HG02642 (cell line): ENCODE data around the gene LUZP2.

Experiments
- ATAC-seq: cut with Tn5 transposase; IDR thresholded peaks from one replicate; pipeline ENCODE4 v1.9.1; 2021; ENCODE audit warnings: mild to moderate bottlenecking; ENCODE audit not compliant: unreplicated experiment, poor library complexity

Gene LUZP2

DNA sequence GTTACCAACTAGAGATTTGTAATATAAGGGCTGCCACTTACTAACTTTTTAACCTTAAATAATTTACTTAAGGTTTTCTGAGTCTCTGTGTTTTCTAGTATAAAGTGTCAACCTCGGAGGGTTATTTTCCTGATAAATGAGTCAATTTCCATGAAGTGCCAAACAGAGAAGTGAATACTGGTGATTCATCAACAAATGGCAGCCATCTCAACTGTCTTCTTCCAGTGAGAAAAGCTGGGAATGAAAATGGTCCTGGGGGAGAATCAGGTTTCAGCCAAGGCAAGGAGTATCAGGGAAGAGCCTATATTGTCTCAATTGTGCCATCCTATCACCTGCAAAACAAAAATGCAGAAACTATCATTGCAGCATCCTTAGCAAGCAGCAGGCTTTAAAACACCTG is 129.1 kb downstream of the LUZP2 start:
- no peak for ATAC-seq

DNA sequence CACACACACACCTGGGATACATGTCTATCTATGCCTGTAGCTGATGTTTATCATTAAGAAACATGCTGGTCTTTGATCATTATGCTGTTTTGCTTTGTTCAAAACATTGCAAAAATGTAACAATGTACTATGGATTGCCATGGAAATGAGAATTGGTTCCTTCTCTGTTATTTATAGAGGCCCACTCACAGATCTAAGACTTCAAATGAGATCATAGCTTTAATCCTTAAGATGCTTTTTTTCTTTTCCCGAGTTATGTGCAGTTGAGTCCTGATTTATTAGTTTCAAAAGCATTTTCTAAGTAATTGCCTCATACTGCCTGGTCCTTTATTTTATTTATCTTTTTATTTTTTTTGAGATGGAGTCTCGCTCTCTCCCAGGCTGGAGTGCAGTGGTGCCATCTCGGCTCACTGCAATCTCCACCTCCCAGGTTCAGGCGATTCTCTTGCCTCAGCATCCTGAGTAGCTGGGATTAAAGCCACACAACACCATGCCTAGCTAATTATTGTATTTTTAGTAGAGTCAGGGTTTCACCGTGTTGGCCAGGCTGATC is 131.4 kb downstream of the LUZP2 start:
- no peak for ATAC-seq

DNA sequence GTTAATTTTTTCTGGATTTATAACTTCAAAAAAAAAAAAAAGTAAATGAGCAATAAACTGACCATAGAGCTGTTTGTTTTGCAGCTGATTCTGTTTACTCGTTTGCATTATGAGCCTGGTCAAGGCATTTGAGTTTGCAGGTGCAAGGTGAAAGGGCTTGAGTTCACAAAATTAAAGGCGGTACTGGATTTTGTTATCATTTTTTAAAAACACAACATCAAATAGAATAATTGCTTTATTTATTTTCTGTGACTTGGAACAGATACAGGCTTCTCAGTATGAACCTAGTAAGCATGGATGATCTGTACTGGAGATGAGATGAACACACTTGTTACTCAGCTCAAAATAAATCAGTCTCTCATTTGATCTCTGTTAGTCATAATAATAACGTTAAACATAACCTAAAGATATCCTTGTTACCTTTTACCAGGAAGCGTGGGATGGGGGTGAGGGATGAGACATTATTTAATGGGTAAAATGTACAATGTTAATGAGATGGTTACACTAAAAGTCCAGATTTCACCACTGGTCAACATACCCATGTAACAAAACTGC is 137.8 kb downstream of the LUZP2 start:
- ATAC-seq = no peak

DNA sequence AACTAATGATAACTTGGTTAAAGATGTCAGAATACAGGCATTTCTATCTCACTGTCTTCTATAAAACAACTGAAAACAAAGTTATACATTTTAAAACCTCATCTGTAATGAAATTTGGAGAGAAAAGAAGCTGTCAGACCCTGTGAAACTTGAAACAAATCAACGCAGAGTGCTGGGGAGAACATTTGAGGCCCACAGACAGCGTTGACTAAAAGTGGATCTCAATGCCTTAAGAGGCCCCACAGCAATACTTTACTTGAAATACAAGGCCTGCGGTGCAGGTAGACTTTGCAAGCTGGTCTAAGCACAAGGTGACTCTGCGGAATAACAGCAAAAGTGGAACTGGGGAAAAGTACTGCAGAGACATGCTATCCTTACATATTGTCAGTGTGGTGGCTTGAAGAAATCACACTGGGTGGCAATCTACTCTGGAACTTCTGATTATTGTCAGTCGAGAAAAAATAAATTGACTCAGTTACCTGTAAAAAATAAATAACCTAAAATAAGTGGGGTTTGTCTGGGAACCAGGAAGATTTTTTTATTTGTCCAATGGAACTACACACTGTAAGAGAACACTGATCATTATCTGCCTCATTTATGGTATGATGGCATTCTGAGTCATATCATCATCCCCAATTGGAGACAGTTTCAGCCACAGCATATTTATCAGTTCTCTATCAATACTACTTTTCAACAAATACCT is 138.9 kb downstream of the LUZP2 start:
- no peak for ATAC-seq

GRCh38 chr11:24636291-24636629 is 139.4 kb downstream of the LUZP2 start:
- ATAC-seq = no peak

- ATAC-seq = no peak
Observed at GRCh38 chr11:24637520-24637919, 140.7 kb downstream of the LUZP2 start.

- ATAC-seq = no peak
Observed at GRCh38 chr11:24642648-24643047, 145.8 kb downstream of the LUZP2 start.

DNA sequence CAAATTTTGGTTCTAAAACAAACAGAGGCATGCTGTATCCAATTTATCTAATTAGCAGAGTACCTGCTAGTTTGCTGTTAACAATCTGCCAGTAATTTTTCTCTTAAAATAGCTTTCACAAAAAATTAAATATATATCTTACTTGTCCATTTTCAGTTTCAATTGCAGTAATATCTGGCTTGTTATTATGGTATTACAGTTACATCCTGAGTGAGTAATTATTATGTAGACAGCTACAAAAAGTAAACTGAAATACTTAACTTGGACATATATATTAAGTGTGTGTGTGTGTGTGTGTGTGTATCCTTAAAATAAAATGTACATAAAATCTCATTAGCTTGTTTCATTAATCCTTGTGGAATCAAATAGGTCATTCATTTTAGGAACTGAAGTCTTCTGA is 148.7 kb downstream of the LUZP2 start:
- no peak for ATAC-seq

- no peak for ATAC-seq
Observed at GRCh38 chr11:24651873-24652272, 155.0 kb downstream of the LUZP2 start.

GRCh38 chr11:24653901-24654300 is 157.0 kb downstream of the LUZP2 start:
- no peak for ATAC-seq

- ATAC-seq = no peak
Observed at GRCh38 chr11:24661331-24661730, 164.5 kb downstream of the LUZP2 start.

- ATAC-seq = no peak
Observed at GRCh38 chr11:24664399-24664798, 167.5 kb downstream of the LUZP2 start.

GRCh38 chr11:24667353-24667968 is 170.6 kb downstream of the LUZP2 start:
- no peak for ATAC-seq

DNA sequence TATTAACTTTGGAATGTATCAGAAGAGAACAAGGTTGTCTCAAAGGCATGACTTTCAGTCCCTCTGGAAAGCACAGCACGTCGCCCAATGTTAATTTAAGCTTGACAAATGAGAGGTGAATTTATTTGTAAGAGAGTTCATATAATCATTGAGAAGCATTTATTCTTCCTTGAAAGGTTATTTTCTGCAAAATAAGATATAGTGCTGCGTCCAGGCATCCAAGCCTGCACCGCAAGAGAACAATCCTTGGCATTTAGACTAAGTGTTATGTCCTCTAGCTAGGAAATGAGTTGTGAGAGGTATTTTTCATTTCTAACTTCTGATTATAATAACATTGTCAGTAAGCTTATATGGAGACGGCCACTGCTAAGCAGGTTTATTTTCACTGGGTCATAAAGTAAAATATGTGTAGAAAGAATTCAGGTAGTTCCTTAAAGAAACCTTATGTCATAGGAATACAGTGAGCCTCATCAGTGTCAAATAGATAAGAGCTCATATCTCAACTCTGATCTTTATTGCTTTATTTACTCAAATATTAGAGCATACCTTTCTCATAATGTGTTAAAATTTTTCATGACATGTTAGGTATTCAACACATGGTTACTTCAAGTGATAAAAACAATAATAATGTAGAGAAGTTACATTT is 182.0 kb downstream of the LUZP2 start:
- no peak for ATAC-seq

GRCh38 chr11:24679821-24680351 is 183.0 kb downstream of the LUZP2 start:
- ATAC-seq = no peak

GRCh38 chr11:24683583-24683982 is 186.7 kb downstream of the LUZP2 start:
- no peak for ATAC-seq

GRCh38 chr11:24685821-24686220 is 189.0 kb downstream of the LUZP2 start:
- ATAC-seq = no peak

DNA sequence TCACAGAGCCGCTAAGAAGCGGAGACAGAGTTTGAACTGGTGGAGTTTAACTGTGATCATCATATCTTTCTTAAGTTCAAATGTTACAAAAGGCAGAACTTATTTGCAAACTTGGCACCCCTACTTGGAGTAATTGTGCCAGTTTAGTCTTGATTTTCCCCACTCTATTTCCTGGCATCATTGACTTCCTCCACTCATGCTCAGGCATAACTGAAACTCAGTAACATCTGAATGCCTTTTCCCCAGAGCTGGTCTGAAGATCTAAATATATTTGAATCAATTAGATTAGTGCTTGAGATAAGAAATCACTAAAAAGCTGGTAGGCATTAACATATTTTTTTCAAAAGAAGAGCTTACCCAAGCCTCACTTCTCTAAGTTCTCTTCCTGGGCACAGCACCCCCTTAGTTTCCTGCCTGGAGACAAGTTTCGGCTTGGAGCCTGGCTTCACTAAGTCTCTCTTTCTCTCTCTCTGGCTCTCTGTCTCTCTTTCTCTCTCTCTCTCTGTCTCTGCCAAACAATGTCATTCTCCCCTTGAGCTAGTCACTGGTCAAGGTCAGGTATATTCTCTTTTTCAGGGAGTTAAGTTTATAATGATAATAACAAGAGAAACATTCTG is 190.8 kb downstream of the LUZP2 start:
- ATAC-seq = no peak

- ATAC-seq = no peak
Observed at GRCh38 chr11:24688981-24689380, 192.1 kb downstream of the LUZP2 start.

GRCh38 chr11:24697522-24698111 is 200.8 kb downstream of the LUZP2 start:
- no peak for ATAC-seq
